HG02885 (cell line): ENCODE measurements around the gene C16orf87.
A peak's percentile ranks its signal among the peaks of the same experiment; 100 is the strongest.

Experiments used
- ATAC-seq: cut with Tn5 transposase; IDR thresholded peaks from one replicate; pipeline ENCODE4 v1.9.1; 2021; ENCODE audit warnings: mild to moderate bottlenecking; ENCODE audit not compliant: unreplicated experiment, poor library complexity

Gene C16orf87

GRCh38 chr16:46844771-46845170 lies 13.8 kb upstream of the C16orf87 start:
- ATAC-seq: no peak

GRCh38 chr16:46843898-46844642 lies 13.1 kb upstream of the C16orf87 start:
- no peak for ATAC-seq

GRCh38 chr16:46842192-46842895 lies 11.4 kb upstream of the C16orf87 start:
- ATAC-seq: no peak

- ATAC-seq: no peak
Measured at GRCh38 chr16:46839986-46840443, 9.0 kb upstream of the C16orf87 start.

GRCh38 chr16:46836534-46837530 lies 5.9 kb upstream of the C16orf87 start:
- ATAC-seq: no peak

- ATAC-seq: no peak
Measured at GRCh38 chr16:46833460-46833800, 2.5 kb upstream of the C16orf87 start.

- no peak for ATAC-seq
Measured at GRCh38 chr16:46832757-46833459, 1.9 kb upstream of the C16orf87 start.

GRCh38 chr16:46830417-46830901 lies 521 bp downstream of the C16orf87 start:
- peak; percentile 15 for ATAC-seq

GRCh38 chr16:46828943-46829342 lies 2.0 kb downstream of the C16orf87 start:
- ATAC-seq: no peak

GRCh38 chr16:46828292-46828691 lies 2.7 kb downstream of the C16orf87 start:
- no peak for ATAC-seq

- ATAC-seq: no peak
Measured at GRCh38 chr16:46826631-46827030, 4.3 kb downstream of the C16orf87 start.

- ATAC-seq: peak; percentile 88
Measured at GRCh38 chr16:46822270-46822669, 8.7 kb downstream of the C16orf87 start.

- ATAC-seq: no peak
Measured at GRCh38 chr16:46817961-46818360, 13.0 kb downstream of the C16orf87 start.

- ATAC-seq: no peak
Measured at GRCh38 chr16:46814790-46815189, 16.2 kb downstream of the C16orf87 start.

GRCh38 chr16:46813611-46814010 lies 17.4 kb downstream of the C16orf87 start:
- no peak for ATAC-seq

GRCh38 chr16:46812781-46813540 lies 18.0 kb downstream of the C16orf87 start:
- no peak for ATAC-seq

- no peak for ATAC-seq
Measured at GRCh38 chr16:46811682-46812081, 19.3 kb downstream of the C16orf87 start.

GRCh38 chr16:46808997-46809396 lies 22.0 kb downstream of the C16orf87 start:
- peak; percentile 68 for ATAC-seq

GRCh38 chr16:46807336-46807735 lies 23.6 kb downstream of the C16orf87 start:
- no peak for ATAC-seq
